Choroid plexus epithelial cell (primary cell): Measurements from ENCODE around the gene ZCCHC8.
A peak's percentile ranks its signal among the peaks of the same experiment; 100 is the strongest.
"Not testable (repeated sequence)": the region's sequence is repeated elsewhere in the genome, so short reads cannot be mapped to it uniquely, and the experiment has no call there.

Experiments
- DNase-seq: peaks from one replicate; pipeline ENCODE4 v3.0.0-alpha.2; 2010; ENCODE audit warnings: low read depth
- H3K4me3 ChIP-seq: 2 replicates; pipeline ENCODE4 v1.5.1; 2011; ENCODE audit warnings: low read depth, mild to moderate bottlenecking, control low read depth, low read length, moderate library complexity
- CTCF ChIP-seq: conservative IDR thresholded peaks from 2 replicates; pipeline ENCODE4 v1.5.1; 2011; ENCODE audit warnings: low read depth, mild to moderate bottlenecking, control low read depth, inconsistent platforms, low read length, moderate library complexity

ZCCHC8 gene

GRCh38 chr12:122499991-122500684, 594 bp downstream of the ZCCHC8 start:
- peak; percentile 86 for DNase-seq
- TF ChIP-seq CTCF: no peak
- H3K4me3 ChIP-seq: peak overlapping the region; percentile 90

- no peak for TF ChIP-seq CTCF
Observed at GRCh38 chr12:122495258-122495657, 5.5 kb downstream of the ZCCHC8 start.

GRCh38 chr12:122493222-122493621, 7.5 kb downstream of the ZCCHC8 start:
- H3K4me3 ChIP-seq, DNase-seq: not testable (repeated sequence)

More at GRCh38 chr12:122495258-122495657, 5.5 kb downstream of the ZCCHC8 start:
- DNase-seq: no peak
- no peak overlapping the region for H3K4me3 ChIP-seq

GRCh38 chr12:122491991-122492390, 8.7 kb downstream of the ZCCHC8 start:
- peak; percentile 32 for DNase-seq
- H3K4me3 ChIP-seq: no peak overlapping the region
- TF ChIP-seq CTCF: no peak

GRCh38 chr12:122489038-122489437, 11.7 kb downstream of the ZCCHC8 start:
- DNase-seq: no peak
- TF ChIP-seq CTCF: no peak

GRCh38 chr12:122487807-122488206, 12.9 kb downstream of the ZCCHC8 start:
- H3K4me3 ChIP-seq, DNase-seq: not testable (repeated sequence)

More at GRCh38 chr12:122489038-122489437, 11.7 kb downstream of the ZCCHC8 start:
- no peak overlapping the region for H3K4me3 ChIP-seq

- DNase-seq: no peak
- no peak overlapping the region for H3K4me3 ChIP-seq
- TF ChIP-seq CTCF: no peak
Observed at GRCh38 chr12:122486805-122487426, 13.8 kb downstream of the ZCCHC8 start.

- peak; percentile 67 for DNase-seq
- not testable (repeated sequence) for H3K4me3 ChIP-seq
Observed at GRCh38 chr12:122486360-122486759, 14.4 kb downstream of the ZCCHC8 start.

- not testable (repeated sequence) for DNase-seq, H3K4me3 ChIP-seq
Observed at GRCh38 chr12:122484385-122484784, 16.3 kb downstream of the ZCCHC8 start.
